HG03457 (cell line): ENCODE results near the gene PCDH15.

Experiments
- ATAC-seq: cut with Tn5 transposase; IDR thresholded peaks from one replicate; pipeline ENCODE4 v1.9.1; 2021; ENCODE audit warnings: moderate number of reproducible peaks; ENCODE audit not compliant: unreplicated experiment

The PCDH15 gene

DNA sequence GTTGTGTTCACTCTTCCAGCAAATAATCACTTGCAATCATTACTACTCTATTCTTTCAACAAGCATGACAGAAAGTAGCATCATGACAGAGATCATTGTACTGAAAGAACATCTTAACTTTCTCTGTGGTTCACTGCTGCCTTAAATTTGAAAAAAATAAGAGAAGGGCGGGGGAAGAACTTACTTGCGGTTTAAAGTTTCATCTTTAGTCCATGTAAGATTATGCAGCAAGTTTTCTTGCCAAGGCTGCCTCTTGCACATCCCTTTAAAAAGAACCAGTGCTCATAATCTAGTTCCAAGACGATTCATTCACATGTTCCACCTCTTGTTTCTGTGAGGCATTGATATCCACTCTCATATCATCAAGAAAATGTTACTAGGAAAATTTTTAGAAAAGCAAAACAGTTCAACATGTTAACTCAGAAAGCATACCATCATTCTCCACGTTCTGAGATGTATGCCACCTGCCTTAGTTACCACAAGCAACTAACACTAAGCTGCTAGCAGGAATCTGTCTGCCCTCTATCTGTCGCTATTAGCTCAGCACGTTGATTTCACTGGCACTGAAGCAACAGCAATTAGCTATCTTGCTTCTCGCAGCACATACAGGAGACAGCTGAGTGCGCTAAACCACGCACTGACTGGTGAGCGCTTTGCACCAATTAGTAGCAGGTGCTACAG, at the start of gene PCDH15:
TSS of gene PCDH15 (minus strand) at position 491 of the 681 bp plus-strand sequence. CDS start 136,969 bp downstream, outside the sequence.
- ATAC-seq, result no peak

DNA sequence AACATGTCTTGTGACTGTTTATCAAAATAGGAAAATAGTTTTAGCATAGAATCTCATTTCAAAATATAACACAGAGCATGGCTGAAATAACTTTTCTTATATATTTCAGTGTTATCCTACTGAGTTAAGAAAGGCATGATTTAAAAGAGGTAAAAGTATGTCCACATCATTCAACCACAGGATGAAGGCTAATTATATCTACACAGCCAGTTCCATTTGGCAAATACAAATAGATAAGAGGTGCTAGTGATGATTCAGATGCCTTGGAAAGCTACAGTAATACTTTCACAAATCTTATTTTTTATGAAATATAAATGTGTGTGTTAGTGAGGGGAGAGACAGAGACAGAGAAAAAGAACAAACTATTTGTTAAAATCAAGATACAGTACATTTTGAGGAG, 42.9 kb upstream of the PCDH15 start:
- no peak for ATAC-seq

DNA sequence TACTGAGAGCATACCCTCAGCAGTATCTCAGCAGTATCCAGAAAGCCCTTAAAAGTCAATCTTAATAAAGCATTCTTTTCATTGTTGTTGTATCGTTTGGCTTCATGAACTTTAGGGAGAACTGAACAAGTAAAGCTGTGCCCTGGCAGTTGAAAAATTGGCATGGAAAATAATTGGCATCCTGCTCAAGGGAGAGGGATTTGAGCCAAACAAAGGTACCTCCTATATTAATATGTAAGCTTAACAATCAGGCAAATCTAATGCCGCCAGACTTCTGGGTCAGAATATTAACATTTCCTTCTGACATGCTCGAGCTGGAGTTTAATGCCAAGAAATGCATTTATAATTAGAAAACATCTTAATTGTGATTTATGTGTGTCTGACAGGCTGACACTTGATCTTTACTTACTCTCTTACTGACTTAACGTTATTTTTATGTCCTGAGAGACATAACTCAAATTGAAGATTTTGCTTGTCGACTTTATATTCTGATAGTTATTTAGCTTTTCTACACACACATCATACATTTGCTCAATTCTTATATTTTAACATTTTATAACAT, 42.1 kb upstream of the PCDH15 start:
- ATAC-seq, result no peak

DNA sequence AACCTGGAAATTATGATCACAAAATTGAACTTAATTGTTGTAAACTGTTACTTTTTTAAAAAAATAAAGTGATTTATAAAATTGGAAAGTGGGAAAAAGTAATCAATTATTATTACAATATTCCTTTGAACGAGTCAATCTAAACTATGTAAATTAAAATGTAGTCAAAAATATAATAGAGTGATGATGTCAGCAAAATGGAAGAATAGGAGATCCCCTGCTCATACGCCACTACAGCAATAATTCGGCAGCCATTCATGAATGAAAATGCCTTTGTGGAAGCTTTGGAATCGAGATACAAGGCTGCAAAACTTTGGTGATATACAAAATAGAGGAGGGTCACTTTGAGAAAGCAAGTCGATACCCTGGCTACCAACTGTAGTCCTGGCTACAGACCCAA, 36.4 kb upstream of the PCDH15 start:
- no peak for ATAC-seq

DNA sequence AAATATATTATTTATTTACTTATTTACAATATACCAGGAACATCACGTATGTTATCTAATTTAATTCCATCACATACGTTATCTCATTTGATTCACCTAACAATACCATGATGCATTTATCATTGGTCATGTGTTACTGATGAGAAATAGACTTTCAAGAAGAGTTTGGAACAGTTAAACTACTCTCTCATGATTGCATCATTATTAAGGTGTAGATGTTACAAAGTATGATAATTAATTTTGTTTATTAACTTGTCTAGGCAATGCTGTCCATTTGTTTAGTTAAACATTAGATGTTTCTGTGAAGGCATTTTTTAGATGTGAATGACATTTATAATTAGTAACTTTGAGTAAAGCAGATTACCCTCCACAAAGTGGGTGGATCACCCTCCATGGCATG, 32.0 kb upstream of the PCDH15 start:
- ATAC-seq, result no peak

DNA sequence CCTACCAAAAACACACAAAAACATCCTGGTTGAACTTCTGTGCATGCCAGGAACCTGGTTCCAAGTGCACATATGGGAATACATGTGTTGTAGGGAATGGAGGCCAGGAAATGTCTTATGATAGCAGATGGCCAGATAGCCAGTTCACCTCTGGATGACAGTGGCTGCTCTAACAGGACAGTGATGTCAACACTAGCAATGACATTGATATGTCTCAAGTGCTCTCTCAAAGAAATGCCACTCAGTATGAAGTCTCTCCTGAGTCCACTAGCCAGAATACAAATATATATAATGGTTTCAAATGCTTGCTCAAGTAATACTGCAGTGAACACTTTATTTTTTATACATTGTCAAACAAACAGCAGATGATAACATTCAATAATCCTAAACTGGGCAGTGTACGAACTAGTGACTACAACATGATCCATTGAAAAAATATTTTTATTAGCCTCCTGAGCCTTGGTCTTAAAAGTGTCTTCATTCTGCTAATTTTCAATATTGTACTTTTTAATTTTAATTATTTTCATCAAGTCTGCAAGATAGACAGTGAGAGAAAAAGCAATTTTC, 26.0 kb upstream of the PCDH15 start:
- no peak for ATAC-seq

DNA sequence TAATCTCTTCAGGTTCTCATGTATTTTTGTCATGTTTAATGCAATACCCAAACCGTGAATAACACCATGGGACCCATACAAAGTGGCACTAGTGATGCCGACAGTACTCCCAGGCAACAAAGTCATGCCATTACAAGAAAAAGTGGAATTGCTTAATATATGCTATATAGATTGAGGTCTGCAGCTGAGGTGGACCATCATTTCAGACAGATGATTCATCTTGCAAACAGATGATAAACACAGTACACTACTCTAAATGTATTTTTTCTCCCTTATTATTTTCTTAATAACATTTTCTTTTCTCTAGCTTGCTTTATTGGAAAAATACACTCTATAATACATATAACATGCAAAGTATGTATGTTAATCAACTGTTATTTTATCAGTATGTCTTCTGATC, 14.6 kb upstream of the PCDH15 start:
- ATAC-seq, result no peak

DNA sequence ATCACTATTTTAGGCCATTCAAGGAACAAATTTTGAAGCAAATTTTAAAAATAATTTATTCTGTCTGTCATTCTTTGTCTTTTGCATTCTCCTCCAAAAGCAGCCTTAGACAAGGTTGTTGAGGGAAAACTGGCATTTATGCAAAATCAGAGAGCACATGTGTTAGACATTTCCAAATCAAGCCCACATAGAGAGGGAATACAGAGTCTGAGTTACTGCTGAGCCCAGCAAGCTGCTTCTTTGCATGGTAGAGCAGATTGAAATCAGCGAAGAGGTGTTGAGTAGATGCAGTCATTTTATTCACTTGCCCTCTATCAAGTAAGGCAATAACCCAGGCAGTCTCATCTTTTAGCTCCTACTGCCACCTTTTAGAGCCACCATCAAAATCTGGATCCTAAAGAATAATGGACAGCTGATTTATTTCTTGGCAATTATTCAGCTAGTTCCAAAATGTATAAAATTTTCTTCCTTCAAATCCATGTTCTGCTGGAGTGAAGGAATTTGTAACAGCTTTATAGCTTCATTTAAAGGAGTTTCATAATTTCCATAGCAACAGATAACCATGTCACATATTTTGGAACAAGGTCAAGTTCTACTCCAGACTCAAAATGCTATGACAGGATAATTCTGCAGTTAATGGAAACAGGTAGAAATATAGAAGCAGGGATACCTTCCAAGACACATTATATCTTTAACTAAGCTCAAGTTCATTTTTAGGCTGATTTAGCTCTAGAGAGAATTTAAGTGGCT, 7.3 kb upstream of the PCDH15 start:
- no peak for ATAC-seq

DNA sequence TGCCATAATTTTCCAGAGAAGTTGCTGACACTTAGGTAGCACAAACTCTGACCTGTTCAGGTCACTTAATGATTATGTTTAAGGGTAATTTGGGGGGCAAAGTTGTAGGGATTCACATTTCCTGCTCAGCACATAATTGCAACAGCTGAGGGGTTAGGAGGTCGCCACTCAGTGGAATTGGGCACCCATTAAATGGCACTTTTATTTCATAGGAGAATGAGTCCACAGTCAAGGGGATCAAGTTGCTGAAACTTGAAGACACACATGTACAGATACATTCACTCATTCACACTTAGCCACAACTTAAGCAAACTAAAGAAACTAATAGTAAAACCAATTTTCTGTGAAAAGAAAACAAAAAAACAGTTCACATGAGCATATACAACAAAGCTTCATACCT, 1.5 kb downstream of the PCDH15 start:
- ATAC-seq, result no peak

DNA sequence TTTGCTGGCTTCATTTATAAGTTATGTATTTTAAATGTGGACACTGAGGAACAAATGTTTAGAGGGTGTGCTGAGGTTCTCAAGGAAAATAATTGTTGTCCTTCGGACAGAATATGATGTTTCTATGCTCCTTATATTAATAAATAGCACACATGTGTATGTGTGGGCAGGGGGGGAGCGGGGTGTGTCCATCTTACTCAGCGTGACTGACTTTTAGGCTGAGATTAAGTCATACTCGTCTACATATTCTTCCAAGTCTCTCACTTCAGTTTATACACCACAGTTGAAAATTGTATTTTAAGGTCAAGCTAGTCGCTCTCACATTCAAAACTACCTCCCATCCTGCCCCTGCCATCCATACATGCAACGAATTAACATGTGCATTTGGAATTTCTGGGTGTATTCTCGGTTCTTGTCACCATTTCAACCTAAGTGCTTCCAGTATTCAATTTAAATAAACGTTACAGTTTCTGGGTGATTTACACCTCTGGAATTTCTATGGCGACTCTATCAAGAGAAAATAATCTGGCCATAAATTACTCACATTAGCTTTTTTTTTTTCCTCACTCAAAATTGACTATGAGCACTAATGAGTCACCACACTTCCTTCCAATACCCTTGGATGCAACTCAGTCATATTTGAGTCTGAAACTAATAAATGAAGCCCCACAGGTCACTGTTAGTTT, 3.3 kb downstream of the PCDH15 start:
- ATAC-seq, result no peak

DNA sequence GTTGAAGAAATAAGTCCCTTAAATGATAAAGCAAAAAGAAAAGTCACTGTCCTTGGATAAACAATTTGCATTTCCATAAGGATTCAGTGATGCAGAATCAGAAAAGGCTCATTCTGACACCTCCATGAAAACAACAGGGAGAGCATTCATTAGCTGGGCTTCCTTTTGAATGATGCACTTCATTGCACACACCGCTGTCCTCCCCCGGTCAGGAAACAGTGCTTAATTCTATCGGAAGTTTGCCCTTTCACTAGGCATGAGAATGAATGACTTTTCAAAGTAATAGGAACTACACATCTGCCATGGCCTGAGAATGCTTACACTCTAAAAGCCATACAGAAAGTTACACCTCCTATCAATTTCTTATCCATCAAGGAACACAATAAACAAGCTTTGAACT, 4.2 kb downstream of the PCDH15 start:
- ATAC-seq, result no peak

DNA sequence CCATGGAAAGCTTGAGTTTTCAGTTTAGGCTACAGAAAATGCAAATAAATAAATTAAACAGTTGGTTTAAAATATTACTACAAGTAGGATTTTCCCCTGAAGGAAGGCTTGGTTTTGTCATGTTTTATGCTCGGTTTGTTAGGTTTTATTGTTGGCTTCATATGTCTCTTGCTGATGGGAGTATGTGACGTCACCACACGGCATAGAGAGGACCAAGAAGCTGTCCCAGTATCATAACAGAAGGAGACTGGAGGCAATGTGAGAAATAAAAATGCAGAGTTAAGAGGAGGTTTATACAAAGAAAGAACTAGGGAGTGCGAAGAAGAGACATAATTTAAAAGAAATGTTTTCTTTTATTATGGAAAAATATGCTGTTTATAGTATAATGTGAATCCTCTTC, 24.4 kb downstream of the PCDH15 start:
- no peak for ATAC-seq

DNA sequence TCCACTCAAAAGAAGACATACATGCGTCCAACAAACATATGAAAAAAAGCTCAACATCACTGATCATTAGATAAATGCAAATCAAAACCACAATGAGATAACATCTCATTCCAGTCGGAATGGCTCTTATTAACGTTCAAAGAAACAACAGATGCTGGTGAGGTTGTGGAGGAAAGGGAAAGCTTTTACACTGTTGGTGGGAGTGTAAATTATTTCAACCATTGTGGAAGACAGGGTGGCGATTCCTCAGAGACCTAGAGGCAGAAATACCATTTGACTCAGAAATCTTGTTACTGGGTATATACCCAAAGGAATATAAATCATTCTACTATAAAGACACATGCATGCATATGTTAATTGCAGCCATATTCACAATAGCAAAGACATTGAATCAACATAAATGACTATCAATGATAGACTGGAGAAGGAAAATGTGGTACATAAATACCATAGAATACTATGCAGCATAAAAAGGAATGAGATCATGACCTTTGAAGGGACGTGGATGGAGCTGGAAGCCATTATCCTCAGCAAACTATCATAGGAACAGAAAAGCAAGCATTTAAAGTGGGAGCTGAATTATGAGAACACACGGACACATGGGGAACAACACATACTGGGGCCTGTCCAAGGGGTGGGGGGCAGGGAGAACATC, 28.4 kb downstream of the PCDH15 start:
- no peak for ATAC-seq

DNA sequence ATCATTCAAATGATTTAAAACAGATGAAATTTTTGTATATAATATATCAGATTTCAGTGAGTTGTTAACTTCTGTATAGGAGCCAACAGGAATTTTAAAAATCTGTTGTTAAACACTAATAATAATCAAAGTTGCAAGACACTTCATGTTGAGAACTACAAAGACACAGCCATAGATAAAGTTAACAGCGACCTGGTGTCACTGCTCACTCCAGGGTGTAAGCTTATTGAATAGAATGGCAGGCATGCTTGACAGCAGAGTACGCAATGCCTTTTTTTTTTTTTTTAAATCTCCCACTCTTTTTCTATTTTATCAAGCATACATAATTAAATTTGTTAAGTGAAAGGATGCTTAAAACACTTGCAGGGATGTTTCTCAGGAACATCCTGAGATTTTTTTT, 32.0 kb downstream of the PCDH15 start:
- no peak for ATAC-seq

DNA sequence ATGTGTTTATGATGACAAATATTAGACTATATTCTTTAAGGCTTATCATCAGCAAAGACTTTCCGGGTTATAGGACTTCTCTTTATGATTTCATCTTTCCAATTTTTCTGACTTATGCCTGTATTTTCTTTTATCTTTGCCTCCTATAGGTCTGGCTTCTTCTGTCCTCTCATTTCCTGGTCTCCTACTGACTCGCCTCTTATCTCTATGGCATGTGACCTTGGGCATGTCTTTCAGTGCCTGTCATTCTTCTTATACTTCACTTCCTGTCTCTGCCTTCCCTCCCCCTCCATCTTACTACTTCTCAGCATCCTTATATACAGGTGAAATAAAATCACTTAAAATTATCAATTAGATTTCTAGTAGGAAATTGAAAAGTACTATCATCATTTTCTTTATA, 42.2 kb downstream of the PCDH15 start:
- ATAC-seq, result no peak

DNA sequence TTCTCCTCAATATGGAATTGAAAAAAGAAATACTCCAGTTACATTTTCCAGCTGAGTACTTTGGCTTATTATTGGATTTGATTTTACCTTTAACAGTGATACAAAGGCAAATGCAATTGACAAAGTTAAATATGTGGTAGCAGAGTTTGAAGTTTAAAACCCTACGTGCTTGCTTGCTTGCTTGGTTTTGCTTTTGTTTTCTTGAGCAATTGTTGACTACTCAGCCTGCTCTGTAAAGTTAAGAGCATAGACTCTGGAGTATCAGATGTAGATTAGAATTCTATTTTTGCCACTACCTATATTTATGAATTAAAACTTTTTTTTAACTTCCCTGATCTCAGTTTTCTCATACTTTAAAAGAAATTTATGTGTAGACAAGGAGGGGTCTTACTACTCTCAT, 51.4 kb downstream of the PCDH15 start:
- no peak for ATAC-seq

DNA sequence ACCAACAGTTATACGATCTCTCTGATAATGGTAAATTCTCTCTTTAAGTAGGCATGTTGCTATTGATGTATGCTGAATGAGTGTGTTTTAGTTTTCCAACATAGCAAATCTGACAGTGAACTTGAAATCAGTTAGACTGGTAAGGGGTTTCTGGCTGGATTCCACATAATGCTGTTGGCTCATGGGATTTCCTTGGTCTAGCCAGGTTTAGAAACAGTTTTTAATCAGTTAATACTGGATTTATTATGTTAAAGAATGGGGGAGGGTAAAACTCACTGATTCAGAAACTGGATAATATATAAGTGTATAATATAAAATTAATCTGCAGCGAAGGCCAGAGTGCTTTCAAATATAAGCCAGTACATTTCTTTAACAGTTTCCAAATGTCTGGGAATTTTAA, 55.6 kb downstream of the PCDH15 start:
- ATAC-seq, result no peak

DNA sequence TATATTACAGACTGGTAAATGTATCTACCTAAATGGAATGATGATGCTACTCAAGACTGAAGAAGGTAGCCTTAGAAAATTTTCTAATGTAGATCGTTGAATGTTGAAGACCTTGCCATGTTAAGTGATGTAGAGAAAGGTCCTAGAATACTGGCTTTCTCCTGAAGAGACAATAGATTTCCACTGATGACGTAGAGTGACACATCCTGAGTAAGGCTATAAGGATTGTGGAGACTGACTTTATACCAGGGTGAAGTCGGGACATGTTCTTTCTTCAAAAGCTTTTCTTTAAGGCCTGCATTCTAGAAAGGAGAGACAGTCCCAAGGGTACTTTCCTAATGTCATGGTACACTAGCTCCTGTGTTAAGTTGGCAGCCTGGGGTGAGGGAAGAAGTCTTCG, 58.6 kb downstream of the PCDH15 start:
- ATAC-seq, result no peak

DNA sequence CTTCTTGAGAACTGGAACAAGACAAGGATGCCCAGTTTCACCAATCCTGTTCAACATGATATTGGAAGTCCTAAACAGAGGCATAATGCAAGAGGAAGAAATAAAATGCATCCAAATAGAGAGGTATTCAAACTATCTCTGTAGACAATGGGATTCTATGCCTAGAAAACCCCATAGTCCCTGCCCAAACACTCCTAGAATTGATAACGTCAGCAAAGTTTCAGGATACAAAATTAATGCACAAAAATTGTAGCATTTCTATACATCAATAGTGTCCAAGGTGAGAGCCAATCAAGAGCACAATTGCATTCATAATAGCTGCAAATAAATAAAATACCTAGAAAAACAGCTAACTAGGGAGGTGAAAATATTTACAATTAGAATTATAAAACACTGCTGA, 72.5 kb downstream of the PCDH15 start:
- no peak for ATAC-seq

DNA sequence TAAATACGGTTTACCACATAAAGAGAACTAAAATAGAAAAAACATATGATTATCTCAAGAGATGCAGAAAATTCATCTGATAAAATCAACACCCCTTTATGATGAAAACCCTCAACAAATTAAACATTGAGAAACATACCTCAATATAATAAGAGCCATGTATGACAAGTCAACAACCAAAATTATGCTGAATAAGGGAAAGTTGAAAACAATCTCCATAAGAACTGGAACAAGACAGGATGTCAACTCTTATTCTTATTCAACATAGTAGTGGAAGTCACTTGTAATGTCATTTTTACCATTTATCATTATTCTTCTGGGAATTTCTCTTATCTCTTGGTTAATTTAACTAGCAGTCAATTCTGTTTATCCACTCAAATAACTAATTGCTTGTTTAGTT, 79.0 kb downstream of the PCDH15 start:
- ATAC-seq, result no peak

DNA sequence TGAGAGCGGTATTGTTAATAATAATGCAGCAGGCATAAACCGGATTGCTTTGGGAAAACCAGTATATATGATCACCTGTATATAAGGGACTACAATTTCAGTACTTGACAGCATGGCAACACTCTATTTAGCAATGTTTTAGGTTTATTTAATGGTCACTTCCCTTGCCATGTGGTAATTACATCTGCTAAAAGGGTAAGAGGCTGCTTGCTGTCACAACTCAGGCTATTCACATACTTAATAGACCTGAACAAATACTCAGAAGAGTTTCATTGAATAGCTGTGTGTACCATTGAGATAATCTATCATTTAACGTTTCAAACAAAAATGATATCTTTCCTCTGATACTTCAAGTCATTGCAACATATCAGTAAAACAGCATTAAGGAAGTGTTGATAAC, 90.1 kb downstream of the PCDH15 start:
- ATAC-seq, result no peak
